ENCODE measurements around the gene DNAJB14. TPM values are rescaled to one million over a fixed set of nuclear protein-coding genes. Genes with fewer than 3 reads are reported as not detected.
A peak's percentile ranks its signal among the peaks of the same experiment; 100 is the strongest.

DNAJB14 gene
- total RNA-seq, 1 donor from 2014 or later = 48.8 TPM

- ATAC-seq (ENCODE audit: low read depth) = peak; percentile 98
- H3K4me3 Mint-ChIP-seq = peak within 1 kb of the TSS; percentile 94
- intact Hi-C loops (cut with micrococcal nuclease) = loop anchor here (1.0 to 5.0 kb wide), 7 partner anchors 37 to 1751 kb away; partner anchors contain the start of genes ADH5, DAPP1, METAP1 and STPG2
- H3K9me3 Mint-ChIP-seq = no peaks in the 10 kb centered on the region
- ChIA-PET CTCF (interaction anchor here (0.7 to 1.3 kb wide), 4 partner anchors 55 to 899 kb away, joined by 3 to 7 read pairs (median 4); partner anchors contain the start of genes DAPP1 and METAP1), POLR2A (interaction anchor here (0.5 to 1.8 kb wide), 13 partner anchors 25 to 1751 kb away, joined by 3 to 57 read pairs (median 4); partner anchors contain the start of genes ADH5, DAPP1, DNAJB14 and H2AZ1)
- H3K36me3 Mint-ChIP-seq (ENCODE audit: low read depth) = peaks cover 26% of the 10 kb centered on the region
- TF ChIP-seq CTCF (IDR thresholded peaks at IDR 0.05) = no peak
- H3K27ac Mint-ChIP-seq = peak within 1 kb of the TSS; percentile 90
- H3K4me1 Mint-ChIP-seq = peaks cover 26% of the 10 kb centered on the region
- DNase-seq = peak; percentile 78
- no peaks in the 10 kb centered on the region for H3K27me3 Mint-ChIP-seq
These were observed 52.0 kb downstream of the DNAJB14 start, which contains the start of gene LAMTOR3 for GRCh38 chr4:99894161-99894997. LAMTOR3 (minus strand) TSS chr4:99894427; CDS start chr4:99893963, 464 bp downstream.

- DNase-seq (no peak), ATAC-seq (ENCODE audit: low read depth) (no peak)
- H3K4me3 Mint-ChIP-seq = peak overlapping the region; percentile 94
These were observed 52.6 kb downstream of the DNAJB14 start for GRCh38 chr4:99893839-99894160.

GRCh38 chr4:99893029-99893428 is 53.4 kb downstream of the DNAJB14 start:
- H3K4me3 Mint-ChIP-seq = peak overlapping the region; percentile 94
- ChIA-PET CTCF (no interaction called here), POLR2A (interaction anchor here (0.7 kb wide), 2 partner anchors 46 to 84 kb away, joined by 4 read pairs; no protein-coding TSS in a partner anchor)
- no peak for TF ChIP-seq CTCF (IDR thresholded peaks at IDR 0.05)
- no peaks in the 10 kb centered on the region for H3K27me3 Mint-ChIP-seq
- H3K4me1 Mint-ChIP-seq = peaks cover 26% of the 10 kb centered on the region
- no peak for ATAC-seq (ENCODE audit: low read depth)
- intact Hi-C loops (cut with micrococcal nuclease) = loop anchor here (5.0 kb wide), 2 partner anchors 36 to 896 kb away; partner anchors contain the start of gene METAP1
- H3K36me3 Mint-ChIP-seq (ENCODE audit: low read depth) = peaks cover 31% of the 10 kb centered on the region
- no peaks in the 10 kb centered on the region for H3K9me3 Mint-ChIP-seq
- no peak for DNase-seq
- no peak overlapping the region for H3K27ac Mint-ChIP-seq

More at GRCh38 chr4:99893839-99894160, 52.6 kb downstream of the DNAJB14 start:
- POLR2A ChIA-PET = interaction anchor here (0.7 to 1.8 kb wide), 8 partner anchors 54 to 1750 kb away, joined by 3 to 57 read pairs (median 6); partner anchors contain the start of genes ADH5, DAPP1, DNAJB14 and H2AZ1
- TF ChIP-seq CTCF (IDR thresholded peaks at IDR 0.05) = no peak
- peaks cover 28% of the 10 kb centered on the region for H3K36me3 Mint-ChIP-seq (ENCODE audit: low read depth)
- H3K4me1 Mint-ChIP-seq = peaks cover 26% of the 10 kb centered on the region
- CTCF ChIA-PET = interaction anchor here (0.8 to 1.3 kb wide), 3 partner anchors 55 to 898 kb away, joined by 3 to 7 read pairs (median 5); partner anchors contain the start of genes DAPP1 and METAP1
- peak overlapping the region; percentile 90 for H3K27ac Mint-ChIP-seq
- intact Hi-C loops (cut with micrococcal nuclease) = loop anchor here (1.0 to 5.0 kb wide), 7 partner anchors 36 to 1750 kb away; partner anchors contain the start of genes ADH5, DAPP1, METAP1 and STPG2
- H3K27me3 Mint-ChIP-seq = no peaks in the 10 kb centered on the region
- no peaks in the 10 kb centered on the region for H3K9me3 Mint-ChIP-seq

DNA sequence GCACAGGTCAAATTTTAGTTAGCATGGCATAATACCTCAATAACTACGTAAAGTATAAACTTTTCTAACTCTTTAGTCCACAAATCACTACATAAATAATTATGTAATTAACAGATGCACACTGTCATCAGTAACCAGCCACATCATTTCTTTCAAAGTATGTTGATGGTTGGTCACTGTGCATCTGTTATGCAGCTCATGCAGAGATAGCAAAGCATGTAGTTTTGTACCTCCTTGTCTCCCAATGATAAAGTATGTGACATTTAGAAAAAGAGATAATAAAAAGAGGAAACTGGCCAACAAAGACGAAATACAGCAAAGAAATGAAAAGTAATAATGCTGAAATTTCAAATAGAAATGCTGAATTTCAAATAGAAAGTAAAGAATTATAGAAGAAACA is 55.1 kb downstream of the DNAJB14 start:
- no peaks in the 10 kb centered on the region for H3K9me3 Mint-ChIP-seq
- no peak overlapping the region for H3K4me3 Mint-ChIP-seq
- ChIA-PET POLR2A (no interaction called here), CTCF (no interaction called here)
- no peaks in the 10 kb centered on the region for H3K27me3 Mint-ChIP-seq
- ATAC-seq (ENCODE audit: low read depth) = no peak
- no peak for TF ChIP-seq CTCF (IDR thresholded peaks at IDR 0.05)
- H3K36me3 Mint-ChIP-seq (ENCODE audit: low read depth) = peaks cover 44% of the 10 kb centered on the region
- H3K27ac Mint-ChIP-seq = no peak overlapping the region
- DNase-seq = no peak
- intact Hi-C loops (cut with micrococcal nuclease) = loop anchor here (5.0 kb wide), 2 partner anchors 34 to 894 kb away; partner anchors contain the start of gene METAP1
- peaks cover 26% of the 10 kb centered on the region for H3K4me1 Mint-ChIP-seq

GRCh38 chr4:99887837-99888236 is 58.6 kb downstream of the DNAJB14 start:
- Mint-ChIP-seq H3K27ac (no peak overlapping the region), H3K4me3 (no peak overlapping the region), H3K27me3 (no peaks in the 10 kb centered on the region), H3K9me3 (no peaks in the 10 kb centered on the region), H3K36me3 (ENCODE audit: low read depth) (peaks cover 56% of the 10 kb centered on the region), H3K4me1 (peaks cover 6% of the 10 kb centered on the region)
- intact Hi-C loops (cut with micrococcal nuclease) = no loop called here
- CTCF ChIA-PET = no interaction called here
- no peak for ATAC-seq (ENCODE audit: low read depth)
- POLR2A ChIA-PET = interaction anchor here (0.6 kb wide), 1 partner anchor 333 kb away, joined by 6 read pairs; no protein-coding TSS in a partner anchor
- no peak for DNase-seq
- TF ChIP-seq CTCF (IDR thresholded peaks at IDR 0.05) = no peak
